ENCODE results near the gene GPR183.
A peak's percentile ranks its signal among the peaks of the same experiment; 100 is the strongest.

Gene GPR183

GRCh38 chr13:99335603-99336002 lies 28.4 kb upstream of the GPR183 start:
- DNase-seq, result no peak

DNA sequence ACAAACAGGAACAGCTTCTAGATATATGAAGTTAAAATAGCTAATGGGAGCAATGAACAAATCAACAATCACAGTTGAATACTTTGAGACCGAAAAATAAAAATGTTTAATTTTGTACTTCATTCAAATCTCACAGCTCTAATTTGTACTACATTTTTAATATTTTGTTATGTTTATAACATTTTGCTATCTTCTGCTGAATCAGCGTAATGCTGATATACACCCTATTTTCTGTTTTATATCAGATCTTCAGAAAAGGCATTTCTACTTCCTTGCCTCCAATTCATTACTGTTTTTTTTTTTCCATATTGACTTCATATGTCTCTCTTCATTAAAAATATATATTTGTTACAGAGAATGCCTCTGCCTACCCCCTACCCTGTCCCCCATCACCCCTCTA lies 27.9 kb upstream of the GPR183 start:
- DNase-seq, result no peak

- DNase-seq, result no peak
Observed at GRCh38 chr13:99334221-99334620, 27.0 kb upstream of the GPR183 start.

DNA sequence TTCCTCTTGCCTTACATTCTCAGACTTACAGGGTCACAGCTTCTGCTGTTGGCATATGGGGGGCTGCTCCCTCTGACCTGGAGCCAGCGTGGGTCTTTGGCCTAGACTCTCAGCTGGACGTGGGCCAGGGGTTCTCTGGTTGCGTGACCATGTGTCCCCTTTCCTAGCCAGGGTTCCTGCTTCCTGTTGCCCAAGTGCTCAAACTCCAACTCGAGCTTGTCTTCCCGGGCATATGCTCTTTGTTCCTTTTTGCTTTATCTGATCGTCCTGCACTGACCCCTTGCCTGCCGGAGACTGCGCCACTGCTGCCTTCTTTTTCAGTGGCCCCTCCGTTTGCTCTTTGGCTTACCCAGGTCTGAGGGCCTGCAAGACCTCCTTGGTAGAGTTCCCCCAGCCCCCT lies 25.3 kb upstream of the GPR183 start:
- no peak for DNase-seq

GRCh38 chr13:99331881-99332293 lies 24.7 kb upstream of the GPR183 start:
- DNase-seq, result no peak

DNA sequence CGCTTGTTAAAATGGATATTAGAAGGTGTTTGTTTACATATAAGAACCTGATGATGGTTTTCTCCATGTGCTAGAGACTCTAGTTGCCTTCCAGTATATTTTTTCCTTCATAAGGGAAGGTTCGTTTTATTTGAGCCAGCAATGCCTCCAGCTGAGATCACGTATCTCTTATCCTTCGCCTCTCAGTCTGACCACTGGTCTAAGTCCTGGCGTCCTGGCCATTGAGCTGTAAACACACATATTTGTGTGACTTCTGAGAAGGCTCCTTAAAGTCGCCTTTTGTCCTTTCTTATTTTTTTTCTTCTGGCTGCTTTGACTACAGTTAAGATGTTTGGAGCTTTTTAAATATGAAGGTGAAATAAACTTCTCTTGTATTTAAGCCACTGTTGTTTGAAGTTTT lies 23.7 kb upstream of the GPR183 start:
- no peak for DNase-seq

- DNase-seq, result no peak
Observed at GRCh38 chr13:99329477-99329876, 22.3 kb upstream of the GPR183 start.

DNA sequence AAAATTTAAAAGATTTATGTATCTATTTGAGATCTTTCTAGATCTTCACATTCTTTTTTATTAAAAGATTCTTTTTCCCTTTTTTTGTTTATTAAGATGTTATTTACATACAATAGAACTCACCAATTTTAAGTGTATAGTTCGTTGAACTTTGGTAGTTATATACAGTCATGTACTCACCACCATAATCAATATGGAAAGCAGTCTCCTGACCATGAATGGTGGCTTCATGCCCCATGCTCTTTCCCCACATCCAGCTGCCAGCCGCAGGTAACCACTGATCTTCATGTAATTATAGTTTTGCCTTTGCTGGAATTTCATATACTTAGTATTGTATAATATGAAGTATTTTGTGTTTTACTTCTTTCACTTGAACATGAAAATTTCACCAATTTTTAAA lies 20.6 kb upstream of the GPR183 start:
- no peak for DNase-seq

DNA sequence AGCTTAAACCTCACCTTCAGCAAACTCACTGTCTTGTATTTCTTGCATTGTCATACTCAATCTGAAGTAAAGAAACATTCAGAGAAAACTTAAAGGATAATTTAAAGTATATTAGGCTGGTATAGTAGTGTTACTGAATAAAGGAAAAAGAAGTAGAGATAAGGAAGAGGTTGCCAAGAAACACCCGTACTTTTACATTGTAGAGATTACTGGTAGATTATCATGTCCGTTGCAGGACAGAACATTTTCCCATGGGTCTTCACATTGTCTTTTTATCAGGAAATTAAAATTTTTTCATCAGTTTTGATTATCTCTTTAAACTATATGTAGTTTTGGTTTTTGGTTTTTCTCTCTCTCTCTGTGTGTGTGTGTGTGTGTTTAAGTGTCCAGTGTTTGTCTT lies 19.9 kb upstream of the GPR183 start:
- no peak for DNase-seq

GRCh38 chr13:99326012-99326411 lies 18.8 kb upstream of the GPR183 start:
- DNase-seq, result no peak

- no peak for DNase-seq
Observed at GRCh38 chr13:99323488-99323887, 16.3 kb upstream of the GPR183 start.

GRCh38 chr13:99322297-99323103 lies 15.3 kb upstream of the GPR183 start:
- DNase-seq, result no peak

GRCh38 chr13:99321709-99322108 lies 14.5 kb upstream of the GPR183 start:
- DNase-seq, result no peak

DNA sequence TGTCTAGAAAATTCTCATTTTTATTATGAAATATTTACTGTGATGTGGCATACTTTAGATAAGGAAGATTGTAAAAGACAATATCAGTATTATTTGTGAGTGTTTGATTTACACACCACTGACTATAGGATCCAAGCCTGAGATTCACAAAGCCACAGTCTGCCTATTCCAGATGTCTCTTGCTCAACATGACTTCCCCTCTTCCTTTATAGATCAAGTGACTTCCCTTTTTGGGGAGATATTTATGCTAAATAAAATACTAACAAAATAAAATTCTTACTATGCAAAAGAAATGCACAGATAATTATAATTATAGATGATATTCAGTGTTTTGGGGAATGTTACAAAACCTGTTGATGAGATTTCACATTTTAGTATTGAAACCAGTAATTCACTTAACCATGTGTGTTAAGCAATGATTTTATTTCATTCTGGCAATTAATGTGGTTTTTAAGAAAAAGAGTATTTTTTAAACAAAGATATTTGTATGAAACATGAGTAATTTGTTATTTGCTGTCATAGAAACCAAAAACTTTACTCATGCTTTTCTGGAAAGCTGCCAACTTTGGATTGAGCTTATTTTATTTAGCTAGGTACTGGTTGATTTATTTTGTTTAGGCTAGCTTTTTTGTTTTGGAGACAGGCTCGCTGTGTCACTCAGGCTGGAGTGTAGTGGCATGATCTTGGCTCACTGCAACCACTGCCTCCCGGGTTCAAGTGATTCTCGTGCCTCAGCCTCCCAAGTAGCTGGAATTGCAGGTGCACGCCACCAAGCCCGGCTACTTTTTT lies 13.7 kb upstream of the GPR183 start:
- no peak for DNase-seq

DNA sequence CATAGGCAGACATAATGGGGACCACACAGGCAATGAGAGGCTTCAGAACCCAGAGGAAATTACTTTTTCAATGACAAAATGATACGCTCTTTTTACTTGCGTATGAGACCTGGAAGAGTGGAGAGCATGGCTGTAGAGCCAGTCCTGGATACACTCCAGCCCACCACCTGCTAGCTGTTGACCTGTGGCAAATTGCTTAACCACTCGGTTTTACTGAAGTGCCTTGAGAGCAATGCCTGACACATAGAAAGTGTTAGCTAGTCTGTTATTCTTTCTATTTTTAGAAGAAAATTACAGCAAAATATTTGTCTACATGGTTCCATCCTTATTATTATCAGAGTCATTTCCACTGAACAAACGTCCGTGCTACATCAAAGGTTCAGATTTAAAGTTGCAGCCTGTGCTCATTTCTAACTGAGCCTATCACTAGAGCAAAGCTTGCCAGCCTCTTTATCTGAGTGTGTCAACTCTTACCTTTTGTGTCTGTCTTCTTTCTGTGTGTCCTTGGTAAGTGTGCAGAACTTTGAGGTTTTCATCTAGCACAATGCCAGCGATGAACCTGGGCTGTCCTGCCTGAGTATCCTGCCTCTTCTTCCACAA lies 9.6 kb upstream of the GPR183 start:
- DNase-seq, result peak; percentile 31

DNA sequence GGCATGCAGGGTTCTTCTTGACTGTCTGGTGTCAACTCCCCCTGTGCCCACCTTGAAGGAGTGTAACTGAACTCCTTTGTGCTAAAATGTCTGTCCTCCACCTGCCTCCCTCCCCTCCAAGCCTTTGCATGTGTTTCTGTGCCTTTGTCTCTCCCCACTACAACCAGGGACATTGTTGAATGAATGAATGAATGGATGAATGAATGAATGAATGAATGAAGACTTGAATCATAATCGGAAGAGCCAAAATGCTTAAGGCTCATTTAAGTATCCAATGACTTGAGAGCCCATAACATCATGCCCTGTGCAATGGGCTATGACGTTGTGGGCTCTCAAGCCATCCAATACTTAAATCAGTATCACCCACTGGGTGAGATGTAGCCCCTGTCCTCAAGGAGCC lies 9.0 kb upstream of the GPR183 start:
- no peak for DNase-seq

DNA sequence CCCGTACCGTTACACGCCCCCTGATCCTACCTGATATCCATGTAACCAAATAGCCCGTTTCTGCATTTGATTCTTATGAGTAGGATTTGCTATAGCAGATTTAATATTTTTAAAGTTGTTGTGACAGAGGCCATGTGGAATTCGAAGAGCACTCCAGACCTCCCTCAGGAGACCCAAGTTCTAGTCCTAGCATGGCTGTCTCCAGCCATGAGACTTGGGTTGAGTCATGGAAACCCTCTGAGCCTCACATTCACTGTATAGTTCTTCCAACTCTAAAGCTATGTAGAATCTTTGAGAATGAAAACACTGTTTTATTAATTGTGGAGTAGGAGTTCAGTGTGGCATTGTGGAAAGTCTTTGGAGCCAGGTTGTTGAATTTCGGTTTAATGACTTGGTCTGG lies 8.0 kb upstream of the GPR183 start:
- DNase-seq, result no peak

GRCh38 chr13:99314640-99315176 lies 7.5 kb upstream of the GPR183 start:
- DNase-seq, result no peak

- no peak for DNase-seq
Observed at GRCh38 chr13:99313941-99314340, 6.7 kb upstream of the GPR183 start.

GRCh38 chr13:99313501-99313900 lies 6.3 kb upstream of the GPR183 start:
- DNase-seq, result no peak

- no peak for DNase-seq
Observed at GRCh38 chr13:99312493-99312883, 5.3 kb upstream of the GPR183 start.

DNA sequence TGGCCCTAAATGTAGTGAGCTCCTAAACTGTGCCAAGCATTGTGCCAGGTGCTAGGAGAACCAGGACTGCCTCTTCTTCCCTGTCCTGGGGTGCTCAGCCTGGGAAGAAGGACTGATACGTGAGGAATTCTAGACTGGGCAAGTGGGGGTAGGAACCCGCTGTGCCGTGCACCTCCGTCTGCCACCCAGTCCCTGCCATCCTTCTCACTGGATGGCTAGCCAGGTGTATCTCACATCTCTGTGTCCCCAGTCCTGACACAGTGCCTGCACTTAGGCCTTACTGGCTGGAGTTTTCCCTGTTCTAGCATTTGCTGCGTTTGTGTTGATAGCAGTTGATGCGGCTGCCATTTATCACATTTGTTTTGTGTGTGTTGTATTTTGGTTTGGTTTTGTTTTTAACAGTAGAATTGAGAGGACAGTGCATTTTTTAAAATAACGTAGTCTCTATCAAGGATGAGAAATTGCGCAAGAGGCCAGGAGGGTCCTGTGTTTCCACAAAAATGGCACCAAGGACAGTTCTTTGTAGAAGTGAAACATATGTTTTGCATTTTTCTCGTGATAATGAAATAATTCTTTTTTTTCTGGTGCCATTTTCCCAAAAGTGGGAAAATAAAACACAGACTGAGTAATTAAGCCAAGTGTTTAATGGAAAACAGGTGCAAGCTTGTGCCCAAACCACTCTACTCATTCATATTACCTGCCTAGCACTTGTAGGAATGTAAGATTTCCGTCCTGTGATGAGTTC lies 4.7 kb upstream of the GPR183 start:
- DNase-seq, result no peak

DNA sequence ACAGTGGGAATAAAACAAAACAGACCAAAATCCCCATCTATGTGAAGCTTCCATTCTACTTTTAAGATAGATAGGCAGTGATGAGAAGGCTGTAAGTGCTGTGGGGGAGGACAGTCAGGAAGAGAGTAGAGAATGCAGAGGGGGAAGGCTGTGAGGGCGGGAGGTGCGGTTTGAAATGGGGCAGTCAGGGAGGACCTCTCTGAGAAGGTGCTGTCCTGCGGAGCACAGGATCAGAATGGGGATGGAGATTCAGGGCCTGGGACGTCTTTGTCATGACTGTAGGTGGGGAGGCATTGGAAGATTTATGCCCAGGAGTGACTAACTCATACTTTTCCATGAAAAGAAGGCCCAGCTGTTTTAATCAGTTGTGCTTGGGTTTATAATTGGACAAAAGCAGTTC lies 3.9 kb upstream of the GPR183 start:
- no peak for DNase-seq

Measured in COR-L47 (cell line).